IPS DF 6.9 (cell line): ENCODE results near the gene TSPAN18.

Experiments used
- DNase-seq: peaks from one replicate; pipeline ENCODE4 v3.0.0-alpha.2; 2013; ENCODE audit warnings: low read depth, low spot score
- H3K27ac ChIP-seq: one replicate; pipeline ENCODE4 v1.5.1; 2013; ENCODE audit warnings: low read length, control low read depth
- H3K27me3 ChIP-seq: 2 replicates; pipeline ENCODE4 v1.6.1; 2013; ENCODE audit warnings: mild to moderate bottlenecking, low read length; ENCODE audit not compliant: control insufficient read depth, insufficient read depth
- H3K36me3 ChIP-seq: 2 replicates; pipeline ENCODE4 v1.6.1; 2013; ENCODE audit warnings: low read length; ENCODE audit not compliant: control insufficient read depth, insufficient read depth
- H3K4me1 ChIP-seq: 2 replicates; pipeline ENCODE4 v1.6.1; 2013; ENCODE audit warnings: low read length; ENCODE audit not compliant: control insufficient read depth, insufficient read depth
- H3K4me3 ChIP-seq: 2 replicates; pipeline ENCODE4 v1.5.1; 2013; ENCODE audit warnings: mild to moderate bottlenecking, low read length
- H3K9me3 ChIP-seq: 2 replicates; pipeline ENCODE4 v1.6.1; 2013; ENCODE audit warnings: low read length, inconsistent platforms; ENCODE audit not compliant: control insufficient read depth, insufficient read depth
- WGBS: extraction: QIAGEN DNeasy Blood & Tissue Kit; methylation state at CpG from one replicate; pipeline ENCODE4 v1.1.7; 2013; ENCODE audit warnings: mixed read lengths, missing lambda C conversion rate; ENCODE audit not compliant: insufficient read length, insufficient coverage; 5-methylcytosine and 5-hydroxymethylcytosine counted together

Gene TSPAN18

DNA sequence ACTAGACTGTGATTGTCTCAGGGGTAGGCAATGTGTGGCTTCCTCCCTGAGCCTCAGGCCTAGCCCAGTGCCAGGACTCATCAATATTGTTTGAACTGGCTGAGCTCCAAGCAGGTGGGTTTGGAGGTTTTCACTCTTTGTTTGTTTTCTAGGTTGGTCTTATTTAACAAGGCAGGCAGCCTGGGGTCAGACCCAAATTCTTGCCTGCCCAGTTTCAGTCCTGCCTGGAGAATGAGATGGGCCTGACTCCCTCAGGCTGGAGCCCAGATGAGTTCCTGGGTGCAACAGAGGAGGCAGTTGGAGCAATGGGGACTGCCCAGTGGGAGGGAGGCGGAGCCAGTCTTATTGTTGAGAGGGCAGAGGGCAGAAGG lies 252.2 kb downstream of the TSPAN18 start:
- Histone ChIP-seq H3K4me1 (peaks cover 3% of the 10 kb centered on the region), H3K27ac (no peak overlapping the region), H3K27me3 (no peaks in the 10 kb centered on the region), H3K4me3 (no peak overlapping the region), H3K9me3 (no peaks in the 10 kb centered on the region), H3K36me3 (no peaks in the 10 kb centered on the region)
- DNase-seq, result no peak
- no CpG with 5 or more reads among the region's 1 CpG for WGBS

DNA sequence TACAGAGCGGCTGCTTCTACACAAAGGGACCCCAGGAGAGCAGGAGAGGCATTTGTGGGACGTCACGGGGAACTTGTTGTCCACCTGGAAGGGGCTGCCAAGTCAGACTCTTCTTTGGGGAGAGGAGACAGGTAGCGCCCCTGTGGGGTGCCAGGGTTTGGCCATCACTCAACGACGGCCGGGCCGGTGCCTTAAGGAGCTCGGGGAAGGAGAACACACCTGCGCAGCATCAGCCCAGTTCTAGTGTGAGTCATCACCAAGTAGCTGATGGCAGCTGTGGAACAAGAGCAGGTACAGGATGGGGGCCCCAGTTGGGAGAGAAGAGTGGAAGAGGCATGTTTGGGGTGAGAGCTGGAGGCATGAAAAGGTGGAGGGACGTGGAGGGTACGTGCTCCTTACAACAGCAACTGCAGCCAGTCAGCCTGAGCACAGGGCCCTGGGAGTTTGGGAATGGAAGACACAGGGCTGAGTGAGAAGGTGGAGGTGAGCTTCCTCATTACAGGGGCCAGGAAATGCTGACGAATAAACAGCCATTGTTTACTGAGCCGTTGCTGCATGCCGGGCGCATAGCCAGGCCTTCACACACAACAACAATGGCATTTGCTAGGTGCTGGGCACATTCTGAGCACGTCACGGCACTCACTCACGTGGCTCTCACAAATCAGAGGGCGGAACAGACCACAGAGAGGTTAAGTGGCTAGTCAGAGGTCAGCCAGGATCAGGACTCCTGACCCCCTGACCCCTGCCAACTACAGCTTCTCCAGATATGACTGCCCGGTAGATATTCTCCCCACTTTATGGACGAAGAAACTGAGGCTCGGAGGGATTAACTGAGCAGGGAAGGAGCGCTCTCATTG lies 253.0 kb downstream of the TSPAN18 start:
- DNase-seq, result no peak
- Histone ChIP-seq H3K36me3 (no peaks in the 10 kb centered on the region), H3K9me3 (no peaks in the 10 kb centered on the region), H3K27me3 (no peaks in the 10 kb centered on the region), H3K27ac (no peak overlapping the region), H3K4me1 (peaks cover 2% of the 10 kb centered on the region), H3K4me3 (no peak overlapping the region)
- no CpG with 5 or more reads among the region's 24 CpGs for WGBS

DNA sequence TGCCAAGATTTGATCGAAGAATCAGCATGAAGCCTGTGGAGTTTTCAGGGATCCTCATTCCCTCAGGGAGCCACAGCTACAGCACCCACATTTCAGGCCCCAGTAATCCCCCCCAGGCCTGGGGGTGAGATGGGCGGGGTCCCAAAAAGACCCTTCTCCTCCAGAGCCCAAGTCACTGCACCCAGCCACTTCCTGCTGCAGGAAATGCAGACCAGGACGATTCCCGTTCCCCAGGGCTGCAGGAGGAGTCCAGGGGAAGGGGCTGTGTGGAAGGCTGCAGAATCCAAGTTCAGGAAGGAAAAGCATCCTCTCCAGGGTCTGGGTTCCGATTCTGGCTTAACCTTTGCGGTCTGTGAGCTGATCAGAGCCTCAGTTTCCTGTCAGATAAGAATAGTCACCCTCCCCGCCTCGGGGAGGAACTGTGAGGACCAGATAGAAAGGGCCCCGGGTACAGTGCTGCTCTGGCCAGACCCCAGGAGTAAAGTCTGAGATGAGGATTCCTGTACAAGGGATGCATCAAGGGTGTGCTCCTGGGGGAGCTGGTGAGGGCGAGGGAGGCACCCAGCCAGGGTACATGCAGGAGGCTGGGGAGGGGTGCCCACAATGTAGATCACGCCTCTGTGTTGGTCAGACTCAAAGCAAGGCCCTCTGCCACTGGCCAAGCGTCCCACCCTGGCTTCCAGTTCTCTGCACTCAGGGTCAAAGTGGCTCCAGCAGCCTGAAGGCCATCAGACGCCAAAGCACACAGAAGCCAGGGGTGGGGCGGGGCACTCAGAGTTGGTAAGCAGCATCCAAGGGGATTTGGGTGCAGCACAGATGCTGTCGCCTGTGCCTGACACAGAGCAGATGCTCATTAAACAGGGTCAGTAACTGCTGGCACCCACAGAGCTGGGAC lies 254.0 kb downstream of the TSPAN18 start:
- DNase-seq, result no peak
- no peaks in the 10 kb centered on the region for H3K27me3 ChIP-seq
- WGBS, result no CpG with 5 or more reads among the region's 15 CpGs
- H3K27ac ChIP-seq, result no peak overlapping the region
- H3K4me1 ChIP-seq, result peaks cover 2% of the 10 kb centered on the region
- no peaks in the 10 kb centered on the region for H3K36me3 ChIP-seq
- no peak overlapping the region for H3K4me3 ChIP-seq
- H3K9me3 ChIP-seq, result no peaks in the 10 kb centered on the region
